GM18511 (cell line): ENCODE results near the gene KIAA0232.
A peak's percentile ranks its signal among the peaks of the same experiment; 100 is the strongest.

Experiments used
- ATAC-seq: cut with Tn5 transposase; IDR thresholded peaks from one replicate; pipeline ENCODE4 v1.9.1; 2021; ENCODE audit warnings: mild to moderate bottlenecking, moderate library complexity; ENCODE audit not compliant: unreplicated experiment

Gene KIAA0232, protein sequence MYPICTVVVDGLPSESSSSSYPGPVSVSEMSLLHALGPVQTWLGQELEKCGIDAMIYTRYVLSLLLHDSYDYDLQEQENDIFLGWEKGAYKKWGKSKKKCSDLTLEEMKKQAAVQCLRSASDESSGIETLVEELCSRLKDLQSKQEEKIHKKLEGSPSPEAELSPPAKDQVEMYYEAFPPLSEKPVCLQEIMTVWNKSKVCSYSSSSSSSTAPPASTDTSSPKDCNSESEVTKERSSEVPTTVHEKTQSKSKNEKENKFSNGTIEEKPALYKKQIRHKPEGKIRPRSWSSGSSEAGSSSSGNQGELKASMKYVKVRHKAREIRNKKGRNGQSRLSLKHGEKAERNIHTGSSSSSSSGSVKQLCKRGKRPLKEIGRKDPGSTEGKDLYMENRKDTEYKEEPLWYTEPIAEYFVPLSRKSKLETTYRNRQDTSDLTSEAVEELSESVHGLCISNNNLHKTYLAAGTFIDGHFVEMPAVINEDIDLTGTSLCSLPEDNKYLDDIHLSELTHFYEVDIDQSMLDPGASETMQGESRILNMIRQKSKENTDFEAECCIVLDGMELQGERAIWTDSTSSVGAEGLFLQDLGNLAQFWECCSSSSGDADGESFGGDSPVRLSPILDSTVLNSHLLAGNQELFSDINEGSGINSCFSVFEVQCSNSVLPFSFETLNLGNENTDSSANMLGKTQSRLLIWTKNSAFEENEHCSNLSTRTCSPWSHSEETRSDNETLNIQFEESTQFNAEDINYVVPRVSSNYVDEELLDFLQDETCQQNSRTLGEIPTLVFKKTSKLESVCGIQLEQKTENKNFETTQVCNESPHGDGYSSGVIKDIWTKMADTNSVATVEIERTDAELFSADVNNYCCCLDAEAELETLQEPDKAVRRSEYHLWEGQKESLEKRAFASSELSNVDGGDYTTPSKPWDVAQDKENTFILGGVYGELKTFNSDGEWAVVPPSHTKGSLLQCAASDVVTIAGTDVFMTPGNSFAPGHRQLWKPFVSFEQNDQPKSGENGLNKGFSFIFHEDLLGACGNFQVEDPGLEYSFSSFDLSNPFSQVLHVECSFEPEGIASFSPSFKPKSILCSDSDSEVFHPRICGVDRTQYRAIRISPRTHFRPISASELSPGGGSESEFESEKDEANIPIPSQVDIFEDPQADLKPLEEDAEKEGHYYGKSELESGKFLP (N-terminal part only)

DNA sequence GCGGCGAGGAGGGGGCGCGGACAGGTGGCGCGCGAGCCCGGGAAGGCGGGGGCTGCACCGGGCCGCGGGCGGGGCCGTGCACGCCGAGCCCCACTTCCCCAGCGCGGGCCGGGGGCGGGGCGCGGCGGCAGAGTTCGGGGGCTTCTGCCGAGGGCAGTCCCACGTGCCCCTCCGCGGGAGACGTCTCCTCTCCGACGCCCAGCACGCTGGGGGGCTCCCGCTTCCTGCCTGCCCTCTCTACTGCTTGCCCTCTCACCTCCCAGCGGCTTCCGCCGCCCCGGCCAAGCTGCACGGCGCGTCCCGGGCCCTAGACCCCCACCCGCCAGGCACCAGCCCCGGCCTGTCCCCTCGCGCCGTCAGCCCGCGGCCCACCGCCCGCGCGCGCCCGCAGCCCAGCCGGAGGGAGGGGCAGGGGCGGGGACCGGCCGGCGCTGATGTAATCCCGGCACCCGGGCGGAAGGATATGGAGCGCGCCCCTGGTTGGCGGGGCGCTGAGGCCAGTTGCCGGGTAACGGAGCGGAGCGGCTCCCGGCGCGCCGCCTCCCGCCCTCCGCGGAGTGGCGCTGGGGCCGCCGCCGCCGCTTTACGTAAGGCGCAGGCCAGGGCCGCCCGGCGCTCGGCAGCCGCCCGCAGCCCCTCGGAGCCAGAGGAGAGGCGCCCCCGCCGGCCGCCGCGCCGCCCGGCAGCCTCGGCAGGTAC, at the start of gene KIAA0232:
KIAA0232 (plus strand) TSS at position 581 of the 699 bp plus-strand sequence. CDS start 41,727 bp downstream, outside the sequence.
- ATAC-seq: peak; percentile 74

DNA sequence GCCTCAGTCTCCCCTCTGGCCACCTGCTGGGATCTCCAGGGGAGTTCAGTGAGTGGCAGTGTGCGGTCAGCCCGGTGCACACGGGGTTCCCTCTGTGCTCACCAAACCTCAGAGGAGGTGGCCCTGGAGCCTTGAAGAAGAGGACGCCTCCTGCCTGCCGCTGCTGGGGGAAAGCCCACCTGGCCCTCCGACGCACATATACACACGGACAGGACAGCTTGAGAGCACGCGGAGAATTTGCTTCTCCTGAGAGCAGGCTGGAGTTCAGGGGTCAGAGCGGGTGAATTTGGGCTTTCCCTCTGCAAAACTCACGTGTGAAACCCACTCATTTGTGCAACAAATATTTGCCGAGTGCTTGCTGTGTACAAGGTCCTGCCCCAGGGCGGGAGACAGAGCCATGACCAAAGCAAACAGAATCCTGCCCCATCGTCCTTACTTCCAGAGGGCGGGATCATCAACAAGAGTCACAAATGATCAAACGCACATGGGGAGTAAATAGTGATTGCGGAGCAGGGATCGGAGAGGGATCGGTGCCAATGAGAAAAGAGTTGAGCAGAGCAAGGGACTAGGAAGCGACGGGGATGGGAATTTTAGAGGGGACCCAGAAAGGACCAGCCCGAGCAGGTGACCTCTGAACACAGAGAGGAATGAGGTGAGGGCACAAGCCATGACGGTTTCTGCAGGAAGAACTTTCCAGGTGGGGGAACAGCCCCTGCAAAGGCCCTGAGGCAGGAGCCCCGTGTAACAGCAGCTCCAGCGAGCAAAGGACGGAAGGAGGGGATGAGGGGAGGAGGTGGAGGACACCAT, 49.0 kb upstream of the KIAA0232 start:
- ATAC-seq: no peak

DNA sequence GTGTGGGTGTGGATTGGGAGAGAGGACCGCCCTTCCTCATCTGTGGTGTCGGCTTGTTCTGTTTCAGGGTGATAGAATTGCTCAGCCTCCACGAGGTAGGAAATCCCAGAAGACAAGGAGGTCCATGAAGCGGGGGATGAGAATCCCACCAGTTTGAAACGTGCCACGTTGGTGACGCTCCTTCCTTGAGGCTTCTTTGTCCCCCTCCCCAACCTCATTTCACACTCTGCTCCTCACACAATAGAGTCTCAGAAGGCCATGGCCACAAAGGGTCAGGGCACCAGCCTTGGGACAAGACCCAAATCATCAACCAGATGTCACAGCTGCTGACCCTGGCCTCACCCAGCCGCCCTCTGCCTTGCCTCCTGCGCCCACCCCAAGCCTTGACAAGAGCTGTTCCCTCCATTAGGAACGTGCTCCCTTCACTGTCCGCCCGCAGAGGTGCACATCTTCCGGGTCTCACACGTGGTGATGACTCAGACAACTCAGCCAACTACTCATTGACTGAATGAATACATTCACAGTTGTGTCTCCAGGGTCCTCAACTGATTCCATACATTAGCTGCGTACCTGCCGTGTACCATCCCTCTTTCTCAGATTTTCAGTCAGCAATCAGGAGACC, 48.3 kb upstream of the KIAA0232 start:
- ATAC-seq: no peak

DNA sequence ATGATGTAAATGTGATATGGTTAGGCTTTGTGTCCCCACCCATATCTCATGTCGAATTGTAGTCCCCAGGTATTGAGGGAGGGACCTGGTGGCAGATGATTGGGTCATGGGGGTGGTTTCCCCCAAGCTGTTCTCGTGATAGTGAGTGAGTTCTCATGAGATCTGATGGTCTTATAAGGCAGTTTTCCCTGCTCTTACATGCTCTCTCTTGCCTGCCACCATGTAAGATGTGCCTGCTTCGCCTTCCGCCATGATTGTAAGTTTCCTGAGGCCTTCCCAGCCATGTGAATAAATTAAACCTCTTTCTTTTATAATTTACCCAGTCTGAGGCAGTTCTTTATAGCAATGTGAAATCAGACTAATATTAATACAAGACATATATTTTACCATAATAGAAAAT, 42.6 kb upstream of the KIAA0232 start:
- no peak for ATAC-seq

DNA sequence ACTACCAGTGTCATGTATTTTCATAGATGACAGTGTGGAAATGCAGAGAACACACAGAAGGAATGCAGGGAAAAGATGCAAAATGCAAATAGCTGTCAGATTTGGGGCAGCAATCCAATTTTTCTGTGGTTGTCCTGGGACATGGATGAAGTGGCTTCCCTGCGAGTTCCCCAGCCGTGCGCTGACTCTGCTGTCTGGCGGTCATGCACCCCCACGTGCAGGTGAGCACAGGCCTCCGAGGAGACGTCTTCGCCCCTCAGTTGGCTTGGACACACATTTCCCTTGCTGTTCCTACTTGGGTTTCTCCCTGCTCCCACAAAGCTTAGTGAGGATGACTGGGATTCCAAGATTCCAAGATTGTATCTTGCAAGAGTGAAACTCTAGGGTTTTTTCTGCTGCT, 42.2 kb upstream of the KIAA0232 start:
- ATAC-seq: no peak

DNA sequence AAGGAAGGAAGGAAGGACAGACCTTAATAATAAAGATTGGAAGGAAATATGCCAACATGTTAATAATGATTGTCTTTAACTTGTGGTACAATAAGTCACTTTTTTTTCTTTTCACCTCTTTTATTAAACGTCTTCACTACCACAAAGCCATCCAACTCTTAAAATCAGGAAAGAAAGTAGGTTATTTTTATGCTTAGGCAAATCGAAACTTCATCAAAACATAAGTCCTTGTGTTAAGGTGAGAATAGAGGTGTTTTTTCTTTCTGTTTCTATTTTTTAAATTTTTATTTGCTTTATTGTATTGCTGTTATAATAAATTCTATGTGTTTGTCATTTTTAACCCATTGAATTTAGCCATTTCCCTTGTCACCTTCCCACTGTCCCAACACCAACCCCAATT, 40.0 kb upstream of the KIAA0232 start:
- ATAC-seq: no peak

DNA sequence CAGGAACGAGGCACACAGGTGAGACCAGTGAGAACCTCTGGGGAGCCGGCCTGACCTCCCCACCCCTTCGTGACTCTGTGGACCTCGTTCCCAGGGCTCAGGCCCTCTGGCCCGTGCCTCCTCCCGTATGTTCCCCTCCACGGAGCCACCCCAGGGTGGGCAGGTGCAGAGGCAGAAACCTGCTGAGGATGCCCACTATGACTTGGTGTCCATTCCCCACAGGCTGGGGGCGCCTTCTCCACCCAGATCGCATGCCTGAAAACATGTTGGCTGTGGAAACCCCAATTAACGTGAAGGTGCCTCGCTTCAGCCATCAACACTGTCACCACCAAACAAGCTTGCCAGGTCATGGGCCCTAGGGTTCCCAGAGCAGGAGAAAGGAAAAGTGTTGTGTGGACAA, 39.5 kb upstream of the KIAA0232 start:
- ATAC-seq: no peak

DNA sequence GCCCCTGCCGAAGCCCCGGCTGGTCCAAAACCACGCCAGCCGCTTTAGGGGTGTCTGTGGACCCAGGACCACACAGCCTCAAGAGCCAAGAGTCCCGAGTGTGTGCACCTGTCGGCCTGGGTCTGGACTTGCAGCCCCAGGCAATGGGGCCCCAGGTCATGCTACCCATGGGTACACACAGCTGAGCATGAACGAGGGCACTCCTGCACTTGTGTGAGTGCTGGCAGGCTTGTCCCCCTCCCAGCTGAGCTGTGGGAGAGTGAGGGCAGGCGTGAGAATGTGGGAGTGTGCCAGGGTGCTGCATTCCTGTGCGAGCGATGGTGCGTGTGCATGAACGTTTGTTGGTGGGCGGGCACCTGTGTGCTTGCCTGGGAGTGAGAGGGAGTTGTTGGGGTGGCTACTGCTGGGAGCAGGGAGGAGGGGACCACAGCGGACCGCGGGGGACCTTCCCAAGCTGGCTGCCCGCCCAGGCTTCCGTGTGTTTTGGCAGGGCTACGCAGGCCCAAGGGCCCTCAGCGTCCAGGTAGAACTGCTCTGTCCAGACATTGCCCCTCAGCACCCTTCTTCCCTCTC, 35.7 kb upstream of the KIAA0232 start:
- ATAC-seq: no peak

DNA sequence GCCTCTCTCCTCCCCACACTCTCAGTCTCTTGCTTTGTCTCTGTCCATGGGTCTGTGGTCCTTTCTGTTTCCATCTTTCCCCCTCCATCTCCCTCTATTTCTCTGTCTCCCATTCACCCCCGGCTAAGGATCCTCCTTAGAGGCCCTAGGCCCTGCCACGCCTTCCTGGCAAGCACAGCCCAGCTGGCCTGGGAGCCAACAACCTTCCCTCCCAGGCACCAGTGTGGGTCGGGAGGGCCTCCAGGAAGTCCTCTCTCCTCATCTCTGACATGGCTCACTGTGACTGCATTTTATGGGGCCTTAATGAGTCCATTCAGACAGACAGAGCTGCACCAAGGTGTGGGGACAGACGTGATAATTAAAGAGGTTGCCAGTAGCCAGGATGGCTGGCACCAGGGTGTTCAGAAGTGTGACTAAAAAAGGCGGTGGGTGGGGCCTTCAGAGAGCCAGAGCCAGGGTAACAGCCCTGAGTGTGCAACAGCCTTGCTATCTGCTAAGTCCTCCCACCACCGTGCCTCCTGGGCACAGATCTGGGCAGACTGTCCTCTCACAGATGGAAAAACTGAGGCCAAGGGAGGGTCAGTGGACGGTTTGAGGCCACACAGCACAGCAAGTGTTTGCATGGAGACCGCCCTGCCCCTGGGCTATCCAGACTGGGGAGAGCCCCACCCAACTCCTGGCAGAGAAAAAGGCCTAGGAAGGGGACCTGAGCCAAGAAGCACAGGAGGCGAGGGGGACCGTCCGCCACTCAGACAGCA, 35.1 kb upstream of the KIAA0232 start:
- ATAC-seq: no peak

DNA sequence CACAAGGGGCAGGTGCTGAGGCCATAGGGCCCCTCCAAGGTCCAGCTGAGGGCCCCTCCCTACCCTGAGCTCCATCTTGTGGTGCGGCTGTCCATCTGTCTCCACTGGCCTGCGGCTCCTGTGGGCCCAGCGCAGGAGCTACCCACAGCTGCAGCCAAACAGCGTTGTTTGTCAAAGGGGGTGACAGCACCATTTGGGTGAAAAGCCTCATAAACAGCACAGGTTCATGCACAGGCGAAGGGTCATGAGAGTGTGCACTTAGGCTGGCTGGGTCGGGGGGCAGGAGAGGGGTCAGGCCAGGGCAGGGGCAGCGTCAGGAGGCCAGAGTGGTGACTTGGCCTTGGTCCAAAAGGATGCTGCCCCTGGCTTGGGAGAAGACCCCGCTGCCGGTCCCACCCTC, 34.2 kb upstream of the KIAA0232 start:
- ATAC-seq: no peak

DNA sequence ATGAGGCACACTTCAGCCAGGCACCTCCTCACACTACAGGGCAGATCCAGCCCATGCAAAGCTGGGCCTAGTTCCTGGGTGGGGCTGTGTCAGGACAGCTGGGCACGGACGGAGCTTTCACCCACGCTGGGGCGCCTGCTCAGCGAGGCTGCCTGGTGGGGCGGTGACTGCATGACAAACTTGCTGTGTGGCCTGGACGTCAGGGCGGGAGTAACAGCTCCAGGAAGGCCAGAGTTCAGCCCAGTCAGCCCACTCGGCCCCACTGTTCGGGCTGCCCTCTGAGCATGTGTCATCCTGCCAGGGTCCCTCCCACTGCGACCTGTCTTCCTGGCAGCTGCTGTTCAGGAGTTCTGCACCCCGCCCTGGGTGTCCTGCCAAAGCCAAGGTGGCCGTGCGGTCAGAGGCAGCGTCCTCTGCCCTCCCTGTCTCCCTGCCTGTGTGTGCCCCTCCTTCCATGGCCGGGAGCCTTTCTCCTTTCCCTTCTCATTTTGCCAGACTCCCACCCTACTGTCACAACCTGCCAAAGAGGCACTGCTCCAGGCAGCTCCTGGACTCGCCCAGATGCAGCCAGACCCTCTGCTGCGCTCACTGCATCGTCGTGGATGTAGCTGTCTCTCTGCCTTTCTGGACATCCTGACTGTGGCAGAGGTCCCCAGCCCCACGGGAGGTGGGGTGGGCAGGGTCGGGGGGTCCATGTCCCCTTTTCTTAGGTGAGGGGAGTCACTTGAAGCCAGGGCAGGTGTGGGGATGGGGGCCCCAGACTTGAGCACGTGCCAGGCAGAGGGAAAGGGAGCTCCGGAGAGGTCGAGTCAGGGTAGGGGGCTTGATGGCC, 33.0 kb upstream of the KIAA0232 start:
- no peak for ATAC-seq

DNA sequence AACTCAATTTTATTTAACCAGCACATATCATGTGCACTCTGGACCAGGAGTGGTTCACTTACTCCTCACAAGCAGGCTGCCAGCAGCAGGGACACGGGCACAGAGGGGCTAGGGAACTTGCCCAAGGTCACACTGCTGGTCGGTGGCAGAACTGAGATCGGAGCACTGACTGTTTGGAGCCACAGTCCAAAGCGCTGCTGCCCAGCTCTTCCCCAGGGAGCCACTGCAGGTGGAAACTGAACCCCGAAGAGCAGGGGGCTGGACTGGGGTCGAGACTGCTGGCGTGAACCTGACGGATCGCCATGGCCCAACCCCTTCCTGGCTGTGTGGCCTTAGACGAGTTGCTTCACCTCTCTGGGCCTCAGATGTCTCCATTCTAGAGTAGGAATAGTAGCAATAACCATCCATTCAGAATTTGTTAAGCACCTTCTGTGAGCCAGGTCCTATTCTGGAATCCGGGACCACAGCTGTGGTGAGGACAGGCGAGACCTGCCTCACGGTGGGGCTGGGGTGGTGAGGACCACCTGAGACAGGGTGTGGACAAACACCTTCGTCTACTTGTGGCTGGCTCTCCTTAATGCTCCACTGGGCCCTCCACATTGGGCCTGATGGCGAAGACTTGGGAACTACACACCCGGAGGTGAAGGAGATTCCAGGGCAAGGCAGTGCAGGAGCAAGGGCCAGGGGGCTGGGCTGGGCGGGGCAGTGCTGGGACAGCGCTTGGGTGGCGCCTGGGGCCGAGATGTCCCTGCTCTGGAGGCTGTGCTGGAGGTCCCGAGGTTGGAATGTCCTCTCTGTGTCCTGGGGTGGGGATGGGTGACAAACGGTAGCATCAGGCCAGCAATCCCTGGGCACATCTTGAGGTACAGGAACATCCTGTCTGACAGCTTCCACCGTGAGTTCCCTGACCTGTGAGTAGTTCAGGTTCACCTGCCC, 32.0 kb upstream of the KIAA0232 start:
- no peak for ATAC-seq

DNA sequence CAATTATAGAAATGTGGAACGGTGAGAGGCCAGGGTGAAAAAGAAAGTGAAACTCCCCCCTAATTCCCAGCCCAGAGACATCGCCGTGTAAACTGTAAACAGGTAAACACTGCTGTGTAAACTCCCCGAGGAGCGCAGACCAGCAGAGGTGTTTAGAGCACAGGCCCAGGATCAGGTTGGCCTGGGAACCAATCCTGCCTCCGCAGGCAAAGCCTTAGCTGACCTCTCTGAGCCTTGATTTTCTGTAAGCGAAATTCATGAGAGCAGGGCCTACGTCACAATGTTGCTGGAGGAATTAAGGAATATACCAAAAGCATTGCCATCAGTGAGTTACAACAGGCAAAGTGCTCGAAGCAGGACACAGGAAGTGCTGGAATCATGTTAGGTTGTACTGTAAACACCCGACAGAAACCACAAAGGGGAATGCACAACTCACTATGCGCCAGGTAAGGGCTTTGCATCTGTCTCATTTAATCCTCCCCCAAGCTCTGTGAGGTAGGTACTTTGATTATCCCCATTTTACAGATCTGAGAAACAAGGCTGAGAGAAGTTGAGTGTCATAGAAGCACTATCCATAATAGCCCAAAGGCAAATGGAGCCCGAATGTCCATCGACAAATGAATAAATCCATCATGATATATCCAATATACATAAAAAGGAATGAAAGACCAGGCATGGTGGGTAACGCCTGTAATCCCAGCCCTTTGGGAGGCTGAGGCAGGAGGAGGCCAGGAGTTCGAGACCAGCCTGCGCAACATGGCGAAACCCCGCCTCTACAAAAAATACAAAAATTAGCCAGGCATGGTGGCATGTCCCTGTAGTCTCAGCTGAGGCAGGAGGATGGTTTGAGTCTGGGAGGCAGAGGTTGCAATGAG, 30.7 kb upstream of the KIAA0232 start:
- ATAC-seq: no peak

DNA sequence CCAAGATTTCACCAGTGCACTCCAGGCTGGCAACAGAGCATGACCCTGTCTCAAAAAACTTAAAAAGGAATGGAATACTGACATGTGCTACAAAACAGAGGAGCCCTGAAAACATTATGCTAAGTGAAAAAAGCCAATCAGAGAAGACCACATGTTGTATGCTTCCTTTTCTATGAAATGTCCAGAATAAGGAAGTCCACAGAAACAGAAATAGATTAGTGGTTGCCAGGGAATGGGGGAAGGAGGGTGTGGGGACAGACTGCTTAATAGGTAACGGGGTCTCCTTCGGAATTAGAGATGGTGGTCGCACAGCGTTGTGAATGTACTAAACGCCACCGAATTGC, 30.1 kb upstream of the KIAA0232 start:
- no peak for ATAC-seq

DNA sequence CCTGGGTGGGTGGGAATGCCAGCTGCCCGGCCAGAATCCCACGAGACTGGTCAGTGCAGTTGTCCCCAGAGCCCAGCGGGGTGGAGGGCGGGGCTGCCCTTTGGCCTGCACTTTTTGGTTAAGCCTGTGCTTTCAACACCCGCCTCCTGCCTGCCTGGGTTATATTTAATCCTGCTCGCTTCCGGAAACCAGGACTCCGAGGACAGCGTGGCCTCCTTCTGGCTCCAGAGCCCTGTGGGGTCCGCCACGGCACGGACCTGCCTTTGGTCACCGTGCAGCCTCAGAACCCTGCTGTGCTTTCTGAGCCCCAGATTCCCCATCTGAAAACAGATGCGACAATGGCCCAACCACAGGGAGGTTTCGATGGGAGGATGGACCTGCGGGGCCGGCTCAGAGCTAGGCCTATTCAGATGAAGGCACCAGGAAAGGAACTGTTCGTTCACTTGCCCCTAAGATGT, 29.4 kb upstream of the KIAA0232 start:
- ATAC-seq: no peak

DNA sequence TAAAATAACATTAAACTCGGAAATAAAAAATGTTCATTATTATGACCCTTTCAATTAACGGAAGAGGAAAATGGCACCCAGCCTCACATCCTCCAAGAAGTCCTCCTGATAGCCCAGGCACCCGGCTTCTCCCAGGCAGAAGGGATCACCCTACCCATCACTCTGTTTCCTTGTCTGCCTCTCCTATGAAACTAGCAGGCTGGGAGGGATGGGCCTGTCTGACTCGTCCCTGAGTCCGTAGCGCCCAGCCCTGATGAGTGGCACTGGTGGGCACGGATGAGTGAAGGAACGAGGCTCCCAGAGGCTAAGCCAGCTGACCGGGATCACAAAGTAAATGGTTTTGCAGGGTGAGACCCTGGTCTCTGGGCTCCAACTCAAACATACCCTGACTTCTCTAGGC, 28.6 kb upstream of the KIAA0232 start:
- no peak for ATAC-seq
